Measurements from ENCODE around the gene WDFY4.

WDFY4 gene

GRCh38 chr10:48742891-48743860, 58.5 kb downstream of the WDFY4 start:
- no peak for DNase-seq (ENCODE audit: low read depth in 2 of 3, low spot score in 2 of 3)

- DNase-seq (ENCODE audit: low read depth in 2 of 3, low spot score in 2 of 3) = no peak
Measured at GRCh38 chr10:48744587-48744986, 59.9 kb downstream of the WDFY4 start.

GRCh38 chr10:48745662-48746245, 61.1 kb downstream of the WDFY4 start:
- DNase-seq (ENCODE audit: low read depth in 2 of 3, low spot score in 2 of 3) = no peak

GRCh38 chr10:48748573-48748972, 63.9 kb downstream of the WDFY4 start:
- no peak for DNase-seq (ENCODE audit: low read depth in 2 of 3, low spot score in 2 of 3)

- no peak for DNase-seq (ENCODE audit: low read depth in 2 of 3, low spot score in 2 of 3)
Measured at GRCh38 chr10:48749254-48749787, 64.6 kb downstream of the WDFY4 start.

GRCh38 chr10:48750019-48750418, 65.3 kb downstream of the WDFY4 start:
- no peak for DNase-seq (ENCODE audit: low read depth in 2 of 3, low spot score in 2 of 3)

GRCh38 chr10:48750991-48751390, 66.3 kb downstream of the WDFY4 start:
- DNase-seq (ENCODE audit: low read depth in 2 of 3, low spot score in 2 of 3) = no peak

GRCh38 chr10:48751730-48752129, 67.1 kb downstream of the WDFY4 start:
- no peak for DNase-seq (ENCODE audit: low read depth in 2 of 3, low spot score in 2 of 3)

GRCh38 chr10:48758411-48758810, 73.7 kb downstream of the WDFY4 start:
- no peak for DNase-seq (ENCODE audit: low read depth in 2 of 3, low spot score in 2 of 3)

- no peak for DNase-seq (ENCODE audit: low read depth in 2 of 3, low spot score in 2 of 3)
Measured at GRCh38 chr10:48759113-48759901, 74.6 kb downstream of the WDFY4 start.

GRCh38 chr10:48760983-48761382, 76.3 kb downstream of the WDFY4 start:
- no peak for DNase-seq (ENCODE audit: low read depth in 2 of 3, low spot score in 2 of 3)

GRCh38 chr10:48762064-48763042, 77.7 kb downstream of the WDFY4 start:
- no peak for DNase-seq (ENCODE audit: low read depth in 2 of 3, low spot score in 2 of 3)

GRCh38 chr10:48763403-48763965, 78.8 kb downstream of the WDFY4 start:
- DNase-seq (ENCODE audit: low read depth in 2 of 3, low spot score in 2 of 3) = no peak

GRCh38 chr10:48764486-48764885, 79.8 kb downstream of the WDFY4 start:
- no peak for DNase-seq (ENCODE audit: low read depth in 2 of 3, low spot score in 2 of 3)

GRCh38 chr10:48765039-48765438, 80.4 kb downstream of the WDFY4 start:
- no peak for DNase-seq (ENCODE audit: low read depth in 2 of 3, low spot score in 2 of 3)

- no peak for DNase-seq (ENCODE audit: low read depth in 2 of 3, low spot score in 2 of 3)
Measured at GRCh38 chr10:48765527-48765926, 80.9 kb downstream of the WDFY4 start.

- DNase-seq (ENCODE audit: low read depth in 2 of 3, low spot score in 2 of 3) = no peak
Measured at GRCh38 chr10:48767373-48768143, 82.9 kb downstream of the WDFY4 start.

GRCh38 chr10:48768144-48768766, 83.6 kb downstream of the WDFY4 start:
- DNase-seq (ENCODE audit: low read depth in 2 of 3, low spot score in 2 of 3) = no peak

GRCh38 chr10:48768926-48769325, 84.3 kb downstream of the WDFY4 start:
- DNase-seq (ENCODE audit: low read depth in 2 of 3, low spot score in 2 of 3) = no peak
